Endodermal cell (in vitro differentiated cells): Measurements from ENCODE around the gene NPAS3. TPM values are rescaled to one million over a fixed set of nuclear protein-coding genes. Genes with fewer than 3 reads are reported as not detected.

Experiments
- DNase-seq: peaks from one replicate; pipeline ENCODE4 v3.0.0-alpha.2; 2017
- H3K27ac ChIP-seq: 2 replicates; pipeline ENCODE4 v1.5.1; 2013; ENCODE audit warnings: mild to moderate bottlenecking, low read depth, low read length, moderate library complexity
- H3K27me3 ChIP-seq: 2 replicates; pipeline ENCODE4 v1.6.1; 2013; ENCODE audit warnings: mild to moderate bottlenecking, low read length, moderate library complexity; ENCODE audit not compliant: insufficient read depth, control insufficient read depth, poor library complexity, severe bottlenecking
- H3K36me3 ChIP-seq: 2 replicates; pipeline ENCODE4 v1.7.0; 2013; ENCODE audit warnings: mild to moderate bottlenecking, low read length, moderate library complexity; ENCODE audit not compliant: control insufficient read depth, insufficient read depth
- H3K4me1 ChIP-seq: one replicate; pipeline ENCODE4 v1.7.0; 2013; ENCODE audit warnings: low read length; ENCODE audit not compliant: control insufficient read depth, insufficient read depth
- H3K4me3 ChIP-seq: 2 replicates; pipeline ENCODE4 v1.5.1; 2013; ENCODE audit warnings: mild to moderate bottlenecking, low read length, moderate library complexity
- H3K9ac ChIP-seq: 2 replicates; pipeline ENCODE4 v1.6.1; 2013; ENCODE audit warnings: mild to moderate bottlenecking, low read length, moderate library complexity; ENCODE audit not compliant: poor library complexity, severe bottlenecking; ENCODE audit errors: extremely low read depth
- H3K9me3 ChIP-seq: 2 replicates; pipeline ENCODE4 v1.6.1; 2013; ENCODE audit warnings: mild to moderate bottlenecking, low read length, moderate library complexity; ENCODE audit not compliant: control insufficient read depth
- H3K27ac Mint-ChIP-seq: 2 replicates; pipeline ENCODE4 v1.8.0; 2020; ENCODE audit warnings: mixed read lengths
- H3K27me3 Mint-ChIP-seq: 2 replicates; pipeline ENCODE4 v1.8.0; 2021; ENCODE audit warnings: mild to moderate bottlenecking, mixed read lengths; ENCODE audit not compliant: insufficient read depth
- H3K36me3 Mint-ChIP-seq: 2 replicates; pipeline ENCODE4 v1.8.0; 2020; ENCODE audit warnings: low read depth, mixed read lengths
- H3K4me1 Mint-ChIP-seq: 2 replicates; pipeline ENCODE4 v1.8.0; 2020; ENCODE audit warnings: mixed read lengths
- H3K4me3 Mint-ChIP-seq: 2 replicates; pipeline ENCODE4 v1.8.0; 2020; ENCODE audit warnings: mild to moderate bottlenecking, moderate library complexity, mixed read lengths
- H3K9me3 Mint-ChIP-seq: 2 replicates; pipeline ENCODE4 v1.8.0; 2020; ENCODE audit warnings: mild to moderate bottlenecking, mixed read lengths
- WGBS, 2 experiments: methylation state at CpG; one replicate each; pipeline versions ENCODE4 v1.1.5 to v1.1.7; 2013; ENCODE audit warnings: missing lambda C conversion rate in 2 of 2, mixed read lengths in 1 of 2; ENCODE audit not compliant: insufficient coverage in 1 of 2, insufficient read length in 1 of 2; 5-methylcytosine and 5-hydroxymethylcytosine counted together
- total RNA-seq, 2 donors: library from RNA; stranded (reverse); fragmentation: NEBNext Ultra II Directional in 1 of 2; extraction: Animal tissue kit (Norgen Biotek cat#: 25700) in 1 of 2; gene quantifications; 2 replicates in 1 of 2; 3 replicates in 1 of 2; pipeline ENCODE4 v1.2.1, GENCODE V29; 2021
- TF ChIP-seq, protein P1 (sequence below): fragments of 200-600 bp; sonication (generic); conservative IDR thresholded peaks from 2 replicates; pipeline ENCODE4 v1.5.0; 2021; ENCODE audit warnings: antibody characterized with exemption, mild to moderate bottlenecking

Gene NPAS3
- total RNA-seq, 2 donors from 2014 or later = 1.4 to 1.6 TPM

DNA sequence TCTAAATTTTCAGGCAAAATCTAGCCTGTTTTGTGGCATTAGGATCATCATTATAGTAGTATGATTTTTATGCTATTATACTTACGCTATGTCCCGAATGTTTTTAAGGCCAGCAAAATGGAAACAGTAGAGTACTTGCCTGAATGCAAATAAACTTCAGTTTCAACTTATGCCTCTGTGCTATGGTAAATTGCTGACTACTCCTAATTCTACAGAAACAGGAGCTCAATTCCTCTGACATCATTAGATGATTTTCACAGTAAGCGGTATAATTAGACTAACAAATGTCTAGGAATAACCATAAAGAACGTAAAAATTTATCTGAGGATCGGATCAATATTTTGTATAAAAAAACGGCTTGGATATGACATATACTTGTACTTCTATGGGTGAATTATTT is 742.2 kb downstream of the NPAS3 start:
- H3K36me3 Mint-ChIP-seq = no peaks in the 10 kb centered on the region
- no peak overlapping the region for H3K27ac Mint-ChIP-seq
- no peaks in the 10 kb centered on the region for H3K9me3 Mint-ChIP-seq

DNA sequence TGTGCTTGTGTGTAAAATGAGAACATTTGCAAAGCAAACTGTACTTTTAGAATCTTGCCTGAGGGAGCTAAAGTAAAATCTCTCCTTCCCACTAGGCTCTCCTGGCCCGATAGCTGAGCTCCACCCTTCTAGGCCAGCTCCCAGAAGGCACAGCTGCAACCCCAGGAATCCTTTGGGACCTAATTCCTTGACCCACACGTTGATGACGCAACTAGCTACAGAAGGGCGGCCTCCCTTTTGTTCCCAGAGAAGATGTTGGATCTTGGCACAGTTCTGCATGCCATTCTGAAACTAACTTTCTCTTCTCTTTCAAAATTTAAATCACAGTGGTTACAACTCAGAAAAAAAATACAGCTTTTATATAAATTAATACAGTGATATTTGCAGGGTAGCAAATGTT is 744.1 kb downstream of the NPAS3 start:
- no peak overlapping the region for H3K4me3 Mint-ChIP-seq
- 88 to 96% methylated on average over 3 to 4 of the region's 4 CpGs for WGBS, 2 experiments

More for the DNA sequence above, 742.2 kb downstream of the NPAS3 start:
- no peak for DNase-seq
- Mint-ChIP-seq H3K4me3 (no peak overlapping the region), H3K4me1 (peaks cover 3% of the 10 kb centered on the region), H3K27me3 (no peaks in the 10 kb centered on the region)
- Histone ChIP-seq H3K9ac (no peak overlapping the region), H3K27ac (no peak overlapping the region), H3K9me3 (no peaks in the 10 kb centered on the region), H3K4me3 (no peak overlapping the region), H3K4me1 (no peaks in the 10 kb centered on the region), H3K36me3 (no peaks in the 10 kb centered on the region), H3K27me3 (no peaks in the 10 kb centered on the region)
- WGBS, 2 experiments = 91 to 100% methylated on average over 6 of the region's 6 CpGs
- TF ChIP-seq, protein P1, sequence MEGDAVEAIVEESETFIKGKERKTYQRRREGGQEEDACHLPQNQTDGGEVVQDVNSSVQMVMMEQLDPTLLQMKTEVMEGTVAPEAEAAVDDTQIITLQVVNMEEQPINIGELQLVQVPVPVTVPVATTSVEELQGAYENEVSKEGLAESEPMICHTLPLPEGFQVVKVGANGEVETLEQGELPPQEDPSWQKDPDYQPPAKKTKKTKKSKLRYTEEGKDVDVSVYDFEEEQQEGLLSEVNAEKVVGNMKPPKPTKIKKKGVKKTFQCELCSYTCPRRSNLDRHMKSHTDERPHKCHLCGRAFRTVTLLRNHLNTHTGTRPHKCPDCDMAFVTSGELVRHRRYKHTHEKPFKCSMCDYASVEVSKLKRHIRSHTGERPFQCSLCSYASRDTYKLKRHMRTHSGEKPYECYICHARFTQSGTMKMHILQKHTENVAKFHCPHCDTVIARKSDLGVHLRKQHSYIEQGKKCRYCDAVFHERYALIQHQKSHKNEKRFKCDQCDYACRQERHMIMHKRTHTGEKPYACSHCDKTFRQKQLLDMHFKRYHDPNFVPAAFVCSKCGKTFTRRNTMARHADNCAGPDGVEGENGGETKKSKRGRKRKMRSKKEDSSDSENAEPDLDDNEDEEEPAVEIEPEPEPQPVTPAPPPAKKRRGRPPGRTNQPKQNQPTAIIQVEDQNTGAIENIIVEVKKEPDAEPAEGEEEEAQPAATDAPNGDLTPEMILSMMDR = no peak

DNA sequence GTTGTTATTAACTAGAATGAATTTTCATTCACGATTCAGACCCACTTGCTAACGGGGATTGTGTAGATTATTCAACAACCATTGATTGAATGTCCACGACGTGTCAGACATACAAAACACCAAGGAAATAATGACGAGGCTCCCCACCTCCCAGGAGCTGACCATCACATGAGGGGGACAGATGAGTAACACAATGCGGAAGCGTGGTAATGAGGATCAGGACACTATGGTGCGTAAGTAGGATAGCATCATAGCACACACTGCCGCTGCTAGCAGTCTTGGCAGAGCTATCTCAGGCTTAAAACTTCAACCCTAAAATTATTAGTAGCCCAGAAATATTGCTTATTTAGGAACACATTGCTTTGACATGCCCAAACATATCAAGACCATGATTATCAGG is 746.3 kb downstream of the NPAS3 start:
- H3K27me3 Mint-ChIP-seq = no peaks in the 10 kb centered on the region
- Histone ChIP-seq H3K36me3 (no peaks in the 10 kb centered on the region), H3K9me3 (no peaks in the 10 kb centered on the region), H3K9ac (no peak overlapping the region), H3K27ac (no peak overlapping the region), H3K4me1 (no peaks in the 10 kb centered on the region), H3K4me3 (no peak overlapping the region), H3K27me3 (no peaks in the 10 kb centered on the region)
- WGBS, 2 experiments = 96 to 100% methylated on average over 6 to 9 of the region's 9 CpGs
- no peaks in the 10 kb centered on the region for H3K4me1 Mint-ChIP-seq
- TF ChIP-seq, protein P1 = no peak
- no peak for DNase-seq
- H3K36me3 Mint-ChIP-seq = no peaks in the 10 kb centered on the region
- no peak overlapping the region for H3K4me3 Mint-ChIP-seq
- no peaks in the 10 kb centered on the region for H3K9me3 Mint-ChIP-seq
- no peak overlapping the region for H3K27ac Mint-ChIP-seq

More for the DNA sequence above, 744.1 kb downstream of the NPAS3 start:
- Mint-ChIP-seq H3K27me3 (no peaks in the 10 kb centered on the region), H3K4me1 (no peaks in the 10 kb centered on the region), H3K27ac (no peak overlapping the region), H3K9me3 (no peaks in the 10 kb centered on the region), H3K36me3 (no peaks in the 10 kb centered on the region)
- no peak overlapping the region for H3K4me3 ChIP-seq
- no peak for DNase-seq
- H3K4me1 ChIP-seq = no peaks in the 10 kb centered on the region
- no peaks in the 10 kb centered on the region for H3K9me3 ChIP-seq
- H3K36me3 ChIP-seq = no peaks in the 10 kb centered on the region
- no peak overlapping the region for H3K9ac ChIP-seq
- no peak overlapping the region for H3K27ac ChIP-seq
- H3K27me3 ChIP-seq = no peaks in the 10 kb centered on the region
- TF ChIP-seq, protein P1 = no peak
